Sigmoid colon (tissue), 4 donors: ENCODE measurements around the gene GRAP2.

Experiments used
- CTCF ChIP-seq, 4 experiments: fragments of 450-650 bp in 3 of 4; fragments of 200-600 bp in 1 of 4; IDR thresholded peaks; one replicate each; pipeline ENCODE4 v1.5.1; 2016 to 2019; ENCODE audit warnings: antibody characterized with exemption in 4 of 4, mild to moderate bottlenecking in 3 of 4, moderate library complexity in 2 of 4
- EP300 ChIP-seq, 4 donors: sonication (generic); formaldehyde crosslinking; IDR thresholded peaks; one replicate each; pipeline ENCODE4 v1.6.1; 2017; ENCODE audit warnings: antibody characterized with exemption in 4 of 4
- POLR2A ChIP-seq, 2 donors: fragments of 450-650 bp; IDR thresholded peaks; one replicate each; pipeline ENCODE4 v1.6.1; 2016; ENCODE audit warnings: antibody characterized with exemption in 2 of 2, mild to moderate bottlenecking in 2 of 2, moderate library complexity in 2 of 2
- POLR2AphosphoS5 ChIP-seq, 4 donors: sonication (generic); formaldehyde crosslinking; IDR thresholded peaks; one replicate each; pipeline ENCODE4 v1.6.1; 2017; ENCODE audit warnings: antibody characterized with exemption in 4 of 4

GRCh38 chr22:39932918-39933649, 32.2 kb downstream of the GRAP2 start:
- TF ChIP-seq CTCF (IDR thresholded peaks at IDR 0.05) (no peak), POLR2A (IDR thresholded peaks at IDR 0.05) (no peak), POLR2AphosphoS5 (IDR thresholded peaks at IDR 0.05) (no peak), EP300 (IDR thresholded peaks at IDR 0.05) (no peak)
